Lung (tissue), 12 donors: ENCODE data around the gene PLPPR5. TPM values are rescaled to one million over a fixed set of nuclear protein-coding genes. Genes with fewer than 3 reads are reported as not detected.

ENCODE experiments used
- ATAC-seq: fragments of 200-7000 bp; cut with Tn5 transposase; one replicate; pipeline ENCODE4 v1.9.1; 2020; ENCODE audit warnings: moderate number of reproducible peaks; ENCODE audit not compliant: insufficient read depth, low FRiP score
- DNase-seq, 3 donors: peaks; one replicate each; pipeline ENCODE4 v3.0.0-alpha.2; 2013 to 2017
- H3K27ac ChIP-seq, 2 donors: one replicate each; pipeline ENCODE4 v1.5.1; 2013; ENCODE audit warnings: mild to moderate bottlenecking in 2 of 2, moderate library complexity in 2 of 2, control low read depth in 1 of 2, inconsistent platforms in 1 of 2, low read depth in 1 of 2, low read length in 1 of 2
- H3K27me3 ChIP-seq, 3 donors: one replicate each; pipeline ENCODE4 v1.5.1; 2013; ENCODE audit warnings: low read length in 2 of 3; ENCODE audit not compliant: control insufficient read depth in 3 of 3, insufficient read depth in 3 of 3
- H3K36me3 ChIP-seq, 4 donors: one replicate each; pipeline ENCODE4 v1.5.1; 2013; ENCODE audit warnings: low read length in 4 of 4, mild to moderate bottlenecking in 1 of 4, moderate library complexity in 1 of 4; ENCODE audit not compliant: control insufficient read depth in 4 of 4, insufficient read depth in 4 of 4
- H3K4me1 ChIP-seq, 5 donors: one replicate each; pipeline ENCODE4 v1.5.1; 2013; ENCODE audit warnings: low read length in 5 of 5, mild to moderate bottlenecking in 2 of 5, moderate library complexity in 1 of 5; ENCODE audit not compliant: control insufficient read depth in 5 of 5, insufficient read depth in 5 of 5
- H3K4me3 ChIP-seq: one replicate; pipeline ENCODE4 v1.5.1; 2013; ENCODE audit warnings: mild to moderate bottlenecking, control low read depth, moderate library complexity
- H3K9ac ChIP-seq, 2 donors: one replicate each; pipeline ENCODE4 v1.5.1; 2013; ENCODE audit warnings: low read length in 2 of 2, control low read depth in 1 of 2; ENCODE audit not compliant: insufficient read depth in 1 of 2
- H3K9me3 ChIP-seq, 4 donors: one replicate each; pipeline ENCODE4 v1.5.1; 2013; ENCODE audit warnings: low read length in 3 of 4, mild to moderate bottlenecking in 1 of 4, moderate library complexity in 1 of 4; ENCODE audit not compliant: control insufficient read depth in 4 of 4, insufficient read depth in 3 of 4
- WGBS, 2 donors: extraction: QIAGEN DNeasy Blood & Tissue Kit; methylation state at CpG; one replicate each; pipeline ENCODE4 v1.1.7; 2013; 5-methylcytosine and 5-hydroxymethylcytosine counted together
- polyA plus RNA-seq, 2 donors: library from polyadenylated mRNA; stranded (reverse); fragments of 200-250 nt; gene quantifications; one replicate each; pipeline ENCODE4 v1.2.1, GENCODE V29; 2013
- total RNA-seq, 2 donors: library from RNA; depleted of rRNA in 1 of 2; stranded (reverse); fragments of >200 nt in 1 of 2; gene quantifications; one replicate each; pipeline ENCODE4 v1.2.1, GENCODE V29; 2014 to 2021
- TF ChIP-seq, protein P1 (sequence below): IDR thresholded peaks from 2 replicates; pipeline ENCODE4 v1.5.1; 2012; ENCODE audit warnings: mild to moderate bottlenecking; ENCODE audit errors: control extremely low read depth, extremely low read depth
- donor health status: control.
- donor health status: control.
- donor health status: Bipolar disorder and iron deficiency.
- donor health status: healthy.
- donor health status: DM: yes; HTN: yes; CAD: no.

Gene PLPPR5
- total and polyA plus RNA-seq, 4 donors = 0.05 to 1.4 (median 0.21) TPM; not detected in 1

DNA sequence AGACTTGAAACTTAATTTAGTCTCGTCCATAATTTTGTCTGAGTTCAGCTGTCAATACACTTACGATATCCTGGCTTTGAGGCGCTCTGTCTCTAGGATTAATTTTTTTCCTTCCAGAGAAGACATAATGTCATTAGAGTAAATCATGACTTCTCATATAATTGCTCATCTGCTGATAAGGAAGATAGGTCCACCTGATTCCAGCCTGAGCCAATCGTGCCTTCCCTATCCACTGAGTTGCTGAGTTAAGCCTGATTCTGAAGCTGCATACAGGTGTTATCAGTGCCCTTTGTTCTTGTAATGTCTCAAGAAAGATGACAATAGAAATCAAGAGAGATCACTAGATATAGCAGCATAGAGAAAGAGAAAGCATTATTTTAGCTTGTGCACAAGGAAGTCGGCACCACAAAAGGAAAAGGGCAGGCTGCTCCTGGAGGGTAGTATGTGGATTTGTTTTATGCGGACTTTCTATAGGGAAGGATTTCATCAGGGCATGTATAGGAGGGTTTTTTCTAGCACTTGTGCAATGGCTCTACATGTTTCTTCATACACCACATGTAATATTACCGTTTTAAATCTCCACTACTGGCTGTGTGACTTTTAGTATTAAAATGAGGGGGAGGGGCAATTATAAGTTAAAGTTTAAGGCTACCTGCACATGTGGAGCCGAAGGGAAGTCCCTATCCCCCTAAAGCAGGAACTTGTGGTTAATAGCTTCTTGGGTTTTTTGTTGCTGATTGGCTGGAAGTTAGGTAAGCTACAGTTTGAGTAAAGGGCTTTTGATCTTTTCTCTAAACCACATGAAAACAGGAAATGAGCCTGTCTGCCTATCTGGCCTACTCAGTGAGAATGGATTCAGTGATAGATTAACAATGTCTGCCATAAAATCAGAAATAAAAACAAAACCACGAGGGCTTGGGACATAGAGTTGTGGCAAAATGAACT lies 133.4 kb downstream of the PLPPR5 start:
- DNase-seq (no peak), ATAC-seq (no peak)
- 51 to 66% methylated on average over 9 of the region's 9 CpGs for WGBS, 2 donors
- Histone ChIP-seq H3K9me3 (peaks cover 0 to 4% (median 0%) of the 10 kb centered on the region in 4 donors), H3K4me3 (no peak overlapping the region), H3K27ac (no peak overlapping the region), H3K27me3 (no peaks in the 10 kb centered on the region), H3K4me1 (no peaks in the 10 kb centered on the region), H3K9ac (no peak overlapping the region), H3K36me3 (no peaks in the 10 kb centered on the region)
- TF ChIP-seq, protein P1, sequence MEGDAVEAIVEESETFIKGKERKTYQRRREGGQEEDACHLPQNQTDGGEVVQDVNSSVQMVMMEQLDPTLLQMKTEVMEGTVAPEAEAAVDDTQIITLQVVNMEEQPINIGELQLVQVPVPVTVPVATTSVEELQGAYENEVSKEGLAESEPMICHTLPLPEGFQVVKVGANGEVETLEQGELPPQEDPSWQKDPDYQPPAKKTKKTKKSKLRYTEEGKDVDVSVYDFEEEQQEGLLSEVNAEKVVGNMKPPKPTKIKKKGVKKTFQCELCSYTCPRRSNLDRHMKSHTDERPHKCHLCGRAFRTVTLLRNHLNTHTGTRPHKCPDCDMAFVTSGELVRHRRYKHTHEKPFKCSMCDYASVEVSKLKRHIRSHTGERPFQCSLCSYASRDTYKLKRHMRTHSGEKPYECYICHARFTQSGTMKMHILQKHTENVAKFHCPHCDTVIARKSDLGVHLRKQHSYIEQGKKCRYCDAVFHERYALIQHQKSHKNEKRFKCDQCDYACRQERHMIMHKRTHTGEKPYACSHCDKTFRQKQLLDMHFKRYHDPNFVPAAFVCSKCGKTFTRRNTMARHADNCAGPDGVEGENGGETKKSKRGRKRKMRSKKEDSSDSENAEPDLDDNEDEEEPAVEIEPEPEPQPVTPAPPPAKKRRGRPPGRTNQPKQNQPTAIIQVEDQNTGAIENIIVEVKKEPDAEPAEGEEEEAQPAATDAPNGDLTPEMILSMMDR = no peak

DNA sequence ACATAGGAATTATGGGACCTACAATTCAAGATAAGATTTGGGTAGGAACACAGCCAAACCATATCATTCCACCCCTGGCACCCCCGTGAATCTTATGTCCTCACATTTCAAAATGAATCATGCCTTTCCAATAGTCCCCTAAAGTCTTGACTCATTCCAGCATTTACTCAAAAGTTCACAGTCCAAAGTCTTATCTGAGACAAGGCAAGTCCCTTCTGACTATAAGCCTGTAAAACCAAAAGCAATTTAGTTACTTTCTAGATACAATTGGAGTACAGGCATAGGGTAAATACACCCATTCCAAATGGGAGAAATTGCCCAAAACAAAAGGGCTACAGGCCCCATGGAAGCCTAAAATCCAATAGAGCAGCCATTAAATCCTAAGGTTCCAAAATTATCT lies 138.9 kb downstream of the PLPPR5 start:
- 82 to 97% methylated on average over 1 of the region's 1 CpG for WGBS, 2 donors

DNA sequence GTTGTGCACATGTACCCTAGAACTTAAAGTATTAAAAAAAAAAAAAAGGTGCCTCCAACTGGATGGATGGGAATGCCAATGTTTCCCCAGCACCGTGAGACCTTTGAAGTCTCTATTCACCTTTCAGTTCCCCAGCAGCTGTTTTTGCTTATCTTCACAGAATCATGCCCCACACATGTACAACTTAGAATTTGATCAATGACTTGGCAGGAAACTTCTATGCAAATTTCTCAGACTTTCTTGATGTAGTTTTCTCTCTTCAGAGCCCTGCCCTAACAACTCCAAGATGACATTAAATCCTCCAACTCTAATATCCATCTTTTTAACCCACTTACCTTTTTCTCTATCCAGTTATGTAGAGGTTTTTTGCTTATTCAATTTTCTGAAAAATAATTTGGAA lies 144.3 kb downstream of the PLPPR5 start:
- TF ChIP-seq, protein P1 = no peak
- 61 to 63% methylated on average over 1 of the region's 1 CpG for WGBS, 2 donors

More for the DNA sequence above, 138.9 kb downstream of the PLPPR5 start:
- Histone ChIP-seq H3K4me1 (no peaks in the 10 kb centered on the region), H3K4me3 (no peak overlapping the region), H3K9me3 (peaks cover 0 to 6% (median 0%) of the 10 kb centered on the region in 4 donors), H3K36me3 (no peaks in the 10 kb centered on the region), H3K27me3 (no peaks in the 10 kb centered on the region), H3K27ac (no peak overlapping the region), H3K9ac (no peak overlapping the region)
- ATAC-seq (no peak), DNase-seq (no peak)
- TF ChIP-seq, protein P1 = no peak

More for the DNA sequence above, 144.3 kb downstream of the PLPPR5 start:
- Histone ChIP-seq H3K27me3 (no peaks in the 10 kb centered on the region), H3K9ac (no peak overlapping the region), H3K4me3 (no peak overlapping the region), H3K9me3 (no peaks in the 10 kb centered on the region), H3K27ac (no peak overlapping the region), H3K4me1 (no peaks in the 10 kb centered on the region), H3K36me3 (no peaks in the 10 kb centered on the region)
- DNase-seq = no peak
- ATAC-seq = no peak
